Measurements from ENCODE around the gene PTPRR.

GRCh38 chr12:70813559-70813958 is 107.0 kb downstream of the PTPRR start:
- no peak for TF ChIP-seq POLR2A (IDR thresholded peaks at IDR 0.05)
- no peak for TF ChIP-seq CTCF (IDR thresholded peaks at IDR 0.05)

All from stomach (tissue), 4 donors.